Thymus (tissue), 11 donors: ENCODE measurements around the gene REEP5. TPM values are rescaled to one million over a fixed set of nuclear protein-coding genes. Genes with fewer than 3 reads are reported as not detected.
A peak's percentile ranks its signal among the peaks of the same experiment; 100 is the strongest.

ENCODE experiments used
- DNase-seq, 9 donors: peaks; one replicate each; pipeline ENCODE4 v3.0.0-alpha.2; 2013; ENCODE audit warnings: low spot score in 9 of 9, low read depth in 6 of 9, missing footprints in 1 of 9
- H3K27ac ChIP-seq, 2 donors: one replicate each; pipeline ENCODE4 v1.5.1; 2013; ENCODE audit warnings: control low read depth in 1 of 2, low read depth in 1 of 2, low read length in 1 of 2, mild to moderate bottlenecking in 1 of 2, moderate library complexity in 1 of 2
- H3K27me3 ChIP-seq, 2 donors: one replicate each; pipeline ENCODE4 v1.5.1; 2013; ENCODE audit warnings: low read length in 1 of 2; ENCODE audit not compliant: control insufficient read depth in 2 of 2, insufficient read depth in 1 of 2
- H3K36me3 ChIP-seq, 2 donors: one replicate each; pipeline ENCODE4 v1.5.1; 2013; ENCODE audit warnings: low read length in 1 of 2, mild to moderate bottlenecking in 1 of 2, moderate library complexity in 1 of 2; ENCODE audit not compliant: control insufficient read depth in 2 of 2, insufficient read depth in 2 of 2
- H3K4me1 ChIP-seq, 2 donors: one replicate each; pipeline ENCODE4 v1.5.1; 2013; ENCODE audit warnings: low read length in 2 of 2; ENCODE audit not compliant: control insufficient read depth in 2 of 2, insufficient read depth in 2 of 2
- H3K4me3 ChIP-seq, 2 donors: one replicate each; pipeline ENCODE4 v1.5.1; 2013; ENCODE audit warnings: low read length in 2 of 2, control low read depth in 1 of 2, mild to moderate bottlenecking in 1 of 2
- H3K9me3 ChIP-seq, 2 donors: one replicate each; pipeline ENCODE4 v1.5.1; 2013; ENCODE audit warnings: low read length in 1 of 2, mild to moderate bottlenecking in 1 of 2; ENCODE audit not compliant: control insufficient read depth in 2 of 2, insufficient read depth in 1 of 2
- WGBS: extraction: QIAGEN DNeasy Blood & Tissue Kit; methylation state at CpG from one replicate; pipeline ENCODE4 v1.1.7; 2013; 5-methylcytosine and 5-hydroxymethylcytosine counted together
- polyA plus RNA-seq: library from polyadenylated mRNA; stranded (reverse); fragments of 200-250 nt; gene quantifications from one replicate; pipeline ENCODE4 v1.2.3, GENCODE V29; 2013
- total RNA-seq: library from RNA; stranded (reverse); fragments of 120-200 nt; gene quantifications from one replicate; pipeline ENCODE4 v1.2.4, GENCODE V29; 2013
- donor health status: healthy.

Gene REEP5
- total and polyA plus RNA-seq, 2 donors: 19.9 to 57.7 TPM

- Histone ChIP-seq H3K27me3 (no peaks in the 10 kb centered on the region), H3K9me3 (no peaks in the 10 kb centered on the region), H3K27ac (no peak overlapping the region), H3K4me3 (no peak overlapping the region), H3K4me1 (peaks cover 0 to 5% of the 10 kb centered on the region in 2 donors), H3K36me3 (no peaks in the 10 kb centered on the region)
- WGBS: 94% methylated on average over 5 of the region's 5 CpGs
- no peak for DNase-seq
Measured at GRCh38 chr5:112935675-112936074, 13.6 kb upstream of the REEP5 start.

GRCh38 chr5:112934366-112934663 is 12.3 kb upstream of the REEP5 start:
- Histone ChIP-seq H3K27ac (no peak overlapping the region), H3K4me3 (no peak overlapping the region), H3K9me3 (no peaks in the 10 kb centered on the region), H3K36me3 (no peaks in the 10 kb centered on the region), H3K4me1 (peaks cover 7 to 12% of the 10 kb centered on the region in 2 donors), H3K27me3 (no peaks in the 10 kb centered on the region)
- DNase-seq: no peak

GRCh38 chr5:112933651-112934365 is 11.8 kb upstream of the REEP5 start:
- Histone ChIP-seq H3K4me1 (peaks cover 9 to 16% of the 10 kb centered on the region in 2 donors), H3K4me3 (no peak overlapping the region), H3K27ac (no peak overlapping the region), H3K36me3 (no peaks in the 10 kb centered on the region), H3K9me3 (no peaks in the 10 kb centered on the region), H3K27me3 (no peaks in the 10 kb centered on the region)
- no peak for DNase-seq
- 100% methylated on average over 1 of the region's 1 CpG for WGBS

GRCh38 chr5:112933105-112933504 is 11.1 kb upstream of the REEP5 start:
- Histone ChIP-seq H3K36me3 (no peaks in the 10 kb centered on the region), H3K27me3 (no peaks in the 10 kb centered on the region), H3K9me3 (no peaks in the 10 kb centered on the region), H3K4me3 (no peak overlapping the region), H3K27ac (no peak overlapping the region), H3K4me1 (peaks cover 9 to 19% of the 10 kb centered on the region in 2 donors)
- DNase-seq: no peak
- WGBS: 92% methylated on average over 1 of the region's 1 CpG

GRCh38 chr5:112931473-112931872 is 9.4 kb upstream of the REEP5 start:
- DNase-seq: no peak
- Histone ChIP-seq H3K27me3 (no peaks in the 10 kb centered on the region), H3K4me1 (peaks cover 9 to 19% of the 10 kb centered on the region in 2 donors), H3K36me3 (no peaks in the 10 kb centered on the region), H3K4me3 (no peak overlapping the region), H3K27ac (no peak overlapping the region), H3K9me3 (no peaks in the 10 kb centered on the region)
- 77% methylated on average over 2 of the region's 2 CpGs for WGBS

GRCh38 chr5:112930082-112930344 is 8.0 kb upstream of the REEP5 start:
- Histone ChIP-seq H3K27ac (no peak overlapping the region), H3K4me1 (peaks cover 9 to 19% of the 10 kb centered on the region in 2 donors), H3K27me3 (no peaks in the 10 kb centered on the region), H3K9me3 (no peaks in the 10 kb centered on the region), H3K36me3 (no peaks in the 10 kb centered on the region), H3K4me3 (no peak overlapping the region)
- peak in 7 of 9 donors; percentile 32 to 85 (median 54) for DNase-seq
- 22% methylated on average over 1 of the region's 1 CpG for WGBS

GRCh38 chr5:112929336-112930081 is 7.5 kb upstream of the REEP5 start:
- Histone ChIP-seq H3K36me3 (no peaks in the 10 kb centered on the region), H3K4me3 (no peak overlapping the region), H3K4me1 (peaks cover 9 to 19% of the 10 kb centered on the region in 2 donors), H3K9me3 (no peaks in the 10 kb centered on the region), H3K27ac (no peak overlapping the region), H3K27me3 (no peaks in the 10 kb centered on the region)
- peak in 1 of 9 donors; percentile 20 for DNase-seq
- WGBS: 57% methylated on average over 4 of the region's 4 CpGs

- peaks cover 15 to 29% of the 10 kb centered on the region in 2 donors for H3K4me1 ChIP-seq
- H3K36me3 ChIP-seq: no peaks in the 10 kb centered on the region
- peaks cover 2 to 10% of the 10 kb centered on the region in 2 donors for H3K27me3 ChIP-seq
- no peaks in the 10 kb centered on the region for H3K9me3 ChIP-seq
- DNase-seq: no peak
- peak overlapping the region; percentile 72 to 90 for H3K27ac ChIP-seq
- WGBS: 91% methylated on average over 6 of the region's 6 CpGs
- H3K4me3 ChIP-seq: no peak overlapping the region
Measured at GRCh38 chr5:112923988-112924387, 2.0 kb upstream of the REEP5 start.

GRCh38 chr5:112923148-112923917 is 1.3 kb upstream of the REEP5 start:
- DNase-seq: peak in 7 of 9 donors; percentile 12 to 70 (median 34)
- H3K9me3 ChIP-seq: no peaks in the 10 kb centered on the region
- H3K27ac ChIP-seq: peak overlapping the region; percentile 72 to 90
- H3K4me1 ChIP-seq: peaks cover 15 to 28% of the 10 kb centered on the region in 2 donors
- H3K27me3 ChIP-seq: peaks cover 2 to 10% of the 10 kb centered on the region in 2 donors
- 10% methylated on average over 6 of the region's 6 CpGs for WGBS
- H3K36me3 ChIP-seq: peaks cover 0 to 4% of the 10 kb centered on the region in 2 donors
- H3K4me3 ChIP-seq: no peak overlapping the region
